Common myeloid progenitor, CD34-positive (primary cell): ENCODE measurements around the gene UMOD.
"Not testable (repeated sequence)": the region's sequence is repeated elsewhere in the genome, so short reads cannot be mapped to it uniquely, and the experiment has no call there.

ENCODE experiments used
- CTCF ChIA-PET: fragments of 350-600 bp; sonication (Branson Sonifier 250); formaldehyde crosslinking; loops from one replicate; lab custom pipeline; 2021; ENCODE audit warnings: antibody characterized with exemption; lab: Charles Lee
- POLR2A ChIA-PET: fragments of 350-600 bp; sonication (Branson Sonifier 250); formaldehyde crosslinking; loops from one replicate; lab custom pipeline; 2021; ENCODE audit warnings: antibody characterized with exemption; lab: Charles Lee
- DNase-seq, 3 donors: peaks; one replicate each; pipeline versions ENCODE4 v3.0.0 to v3.0.0-alpha.2; 2013
- H3K27ac ChIP-seq, 2 experiments: 1 replicate in 1 of 2; 2 replicates in 1 of 2; pipeline ENCODE4 v1.7.0; 2013; ENCODE audit warnings: inconsistent platforms in 2 of 2, low read length in 2 of 2, mild to moderate bottlenecking in 2 of 2, low read depth in 1 of 2, moderate library complexity in 1 of 2; ENCODE audit not compliant: severe bottlenecking in 2 of 2, insufficient read depth in 1 of 2, poor library complexity in 1 of 2
- H3K27me3 ChIP-seq, 5 experiments: replicated peaks in 2 of 5; 1 replicate in 3 of 5; 2 replicates in 2 of 5; pipeline versions ENCODE4 v1.6.1 to v1.7.0; 2013; ENCODE audit warnings: low read length in 4 of 5, mild to moderate bottlenecking in 2 of 5, moderate library complexity in 2 of 5, inconsistent platforms in 1 of 5; ENCODE audit not compliant: insufficient read depth in 5 of 5, control insufficient read depth in 4 of 5
- H3K36me3 ChIP-seq, 4 experiments: 1 replicate in 2 of 4; 2 replicates in 2 of 4; pipeline versions ENCODE4 v1.6.1 to v1.7.0; 2013; ENCODE audit warnings: low read length in 3 of 4, control low read depth in 1 of 4, mild to moderate bottlenecking in 1 of 4; ENCODE audit not compliant: control insufficient read depth in 4 of 4, insufficient read depth in 4 of 4
- H3K4me1 ChIP-seq, 4 experiments: 1 replicate in 3 of 4; 2 replicates in 1 of 4; pipeline versions ENCODE4 v1.6.1 to v1.7.1; 2013; ENCODE audit warnings: low read length in 3 of 4, mild to moderate bottlenecking in 3 of 4, control low read depth in 1 of 4, inconsistent platforms in 1 of 4, moderate library complexity in 1 of 4; ENCODE audit not compliant: control insufficient read depth in 4 of 4, insufficient read depth in 4 of 4; ENCODE audit errors: control extremely low read depth in 1 of 4
- H3K4me3 ChIP-seq, 7 experiments: 1 replicate in 4 of 7; 2 replicates in 3 of 7; pipeline versions ENCODE4 v1.5.1 to v1.7.0; 2013; ENCODE audit warnings: mild to moderate bottlenecking in 7 of 7, low read length in 6 of 7, moderate library complexity in 6 of 7, inconsistent platforms in 2 of 7, low read depth in 2 of 7, control low read depth in 1 of 7; ENCODE audit not compliant: insufficient read depth in 4 of 7, control insufficient read depth in 1 of 7; ENCODE audit errors: extremely low read depth in 1 of 7
- H3K9me3 ChIP-seq, 5 experiments: 1 replicate in 4 of 5; 2 replicates in 1 of 5; pipeline versions ENCODE4 v1.6.1 to v1.7.1; 2013; ENCODE audit warnings: low read length in 4 of 5, mild to moderate bottlenecking in 2 of 5, inconsistent platforms in 1 of 5, low read depth in 1 of 5, moderate library complexity in 1 of 5; ENCODE audit not compliant: control insufficient read depth in 4 of 5, insufficient read depth in 2 of 5; ENCODE audit errors: control extremely low read depth in 1 of 5
- WGBS: methylation state at CpG from one replicate; pipeline ENCODE4 v1.1.5; 2013; ENCODE audit not compliant: insufficient coverage; 5-methylcytosine and 5-hydroxymethylcytosine counted together

UMOD gene

DNA sequence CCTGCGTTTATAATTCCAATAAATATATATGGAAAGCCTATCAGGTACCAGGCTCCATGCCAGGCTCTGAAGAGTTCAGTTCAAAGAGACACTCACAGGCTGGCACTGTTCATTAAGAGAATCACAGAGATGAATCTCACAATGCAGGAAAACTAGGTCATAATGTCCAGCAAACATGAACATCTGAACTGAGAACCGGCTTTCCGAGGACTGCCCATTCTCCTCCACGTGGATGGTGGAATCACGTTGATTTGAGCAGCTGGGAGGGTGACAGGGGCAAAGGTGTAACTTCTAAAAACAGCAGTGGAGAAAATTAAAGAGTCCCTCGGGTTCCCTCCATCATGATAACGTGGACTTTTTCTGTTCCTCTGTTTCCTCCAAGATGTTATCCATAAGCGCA lies 35.4 kb downstream of the UMOD start:
- Histone ChIP-seq H3K27me3 (peaks cover 0 to 15% (median 2%) of the 10 kb centered on the region in 5 experiments), H3K4me1 (no peaks in the 10 kb centered on the region), H3K4me3 (no peak overlapping the region), H3K9me3 (no peaks in the 10 kb centered on the region), H3K27ac (no peak overlapping the region), H3K36me3 (no peaks in the 10 kb centered on the region)
- DNase-seq, result no peak
- CTCF ChIA-PET, result no interaction called here
- WGBS, result 79% methylated on average over 7 of the region's 8 CpGs
- POLR2A ChIA-PET, result no interaction called here

DNA sequence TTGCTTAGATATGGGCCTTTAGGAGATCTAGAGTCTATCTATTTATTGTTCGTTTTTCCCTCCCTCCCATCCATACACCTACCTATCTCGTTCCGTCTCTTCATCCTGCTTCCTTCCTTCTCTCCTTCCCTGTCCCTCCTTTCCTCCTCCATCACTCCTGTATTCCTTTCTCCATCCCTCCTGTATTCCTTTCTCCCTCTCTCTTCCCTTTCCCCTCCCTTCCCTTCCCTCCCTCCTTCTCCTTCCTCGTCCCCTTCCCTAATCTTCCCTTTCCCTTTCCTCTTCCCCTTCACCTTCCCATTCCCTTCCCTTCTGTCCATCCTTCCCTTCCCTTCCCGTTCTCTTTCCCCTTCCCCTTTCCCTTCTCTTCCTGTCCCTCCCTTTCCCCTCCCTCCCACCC lies 35.8 kb downstream of the UMOD start:
- DNase-seq, result no peak
- 93% methylated on average over 4 of the region's 5 CpGs for WGBS
- Histone ChIP-seq H3K36me3 (no peaks in the 10 kb centered on the region), H3K9me3 (no peaks in the 10 kb centered on the region), H3K4me1 (no peaks in the 10 kb centered on the region), H3K27me3 (peaks cover 0 to 15% (median 2%) of the 10 kb centered on the region in 5 experiments), H3K27ac (no peak overlapping the region), H3K4me3 (no peak overlapping the region)
- POLR2A ChIA-PET, result no interaction called here
- CTCF ChIA-PET, result no interaction called here

- H3K4me3 ChIP-seq, result peak overlapping the region in 1 of 7 experiments; percentile 1
- H3K27ac ChIP-seq, result no peak overlapping the region
- ChIA-PET POLR2A (no interaction called here), CTCF (interaction anchor here (0.9 kb wide), 1 partner anchor 408 kb away, joined by 3 read pairs; no protein-coding TSS in a partner anchor)
- H3K9me3 ChIP-seq, result no peaks in the 10 kb centered on the region
- H3K27me3 ChIP-seq, result peaks cover 0 to 15% (median 2%) of the 10 kb centered on the region in 5 experiments
- 100% methylated on average over 1 of the region's 6 CpGs for WGBS
- H3K36me3 ChIP-seq, result no peaks in the 10 kb centered on the region
- no peak for DNase-seq
- no peaks in the 10 kb centered on the region for H3K4me1 ChIP-seq
These were observed 36.8 kb downstream of the UMOD start for GRCh38 chr16:20315764-20316163.

DNA sequence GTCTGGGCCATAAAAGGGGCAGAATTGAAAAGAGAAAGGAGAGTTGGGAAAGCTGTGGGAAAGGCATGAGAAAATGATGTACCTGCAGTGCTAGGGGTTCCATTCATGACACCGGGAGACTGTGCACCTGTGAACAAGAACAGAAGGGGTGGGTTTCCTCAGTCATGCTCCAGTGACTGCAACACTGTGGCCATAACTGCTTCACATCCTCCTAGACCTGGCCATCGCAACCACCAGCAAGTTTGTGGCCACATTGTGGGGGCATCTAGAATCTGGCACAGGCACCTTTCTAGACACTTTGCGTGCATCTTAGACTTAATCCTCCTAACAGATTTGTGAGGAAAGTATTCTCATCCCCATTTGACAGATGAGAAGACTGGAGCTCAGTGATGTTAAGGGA lies 37.9 kb downstream of the UMOD start:
- DNase-seq, result no peak
- 96% methylated on average over 3 of the region's 3 CpGs for WGBS
- POLR2A ChIA-PET, result no interaction called here
- Histone ChIP-seq H3K36me3 (no peaks in the 10 kb centered on the region), H3K27me3 (peaks cover 0 to 15% (median 2%) of the 10 kb centered on the region in 5 experiments), H3K4me3 (no peak overlapping the region), H3K27ac (no peak overlapping the region), H3K4me1 (no peaks in the 10 kb centered on the region), H3K9me3 (no peaks in the 10 kb centered on the region)
- CTCF ChIA-PET, result no interaction called here

DNA sequence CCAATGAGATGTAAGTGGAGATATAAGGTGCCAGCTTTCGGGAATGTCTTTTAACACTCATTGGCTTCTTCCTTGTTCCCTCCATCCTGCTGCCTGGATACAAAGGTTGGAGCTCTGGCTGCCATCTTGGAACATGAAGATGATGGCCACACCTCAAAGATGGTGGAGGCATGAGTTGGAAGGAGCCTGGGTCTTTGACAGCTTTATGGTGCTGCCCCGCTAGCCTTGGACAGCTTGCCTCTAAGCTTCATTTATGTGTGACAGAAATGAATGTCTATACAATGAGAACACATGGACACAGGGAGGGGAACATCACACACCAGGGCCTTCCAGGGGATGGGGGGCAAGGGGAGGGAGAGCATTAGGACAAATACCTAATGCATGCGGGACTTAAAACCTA lies 38.8 kb downstream of the UMOD start:
- ChIA-PET CTCF (interaction anchor here (2.6 kb wide), 1 partner anchor 14 kb away, joined by 9 read pairs; no protein-coding TSS in a partner anchor), POLR2A (no interaction called here)
- DNase-seq, result no peak
- Histone ChIP-seq H3K36me3 (no peaks in the 10 kb centered on the region), H3K9me3 (no peaks in the 10 kb centered on the region), H3K27ac (no peak overlapping the region), H3K27me3 (peaks cover 0 to 13% (median 2%) of the 10 kb centered on the region in 5 experiments), H3K4me1 (no peaks in the 10 kb centered on the region), H3K4me3 (no peak overlapping the region)
- WGBS, result 100% methylated on average over 1 of the region's 3 CpGs

DNA sequence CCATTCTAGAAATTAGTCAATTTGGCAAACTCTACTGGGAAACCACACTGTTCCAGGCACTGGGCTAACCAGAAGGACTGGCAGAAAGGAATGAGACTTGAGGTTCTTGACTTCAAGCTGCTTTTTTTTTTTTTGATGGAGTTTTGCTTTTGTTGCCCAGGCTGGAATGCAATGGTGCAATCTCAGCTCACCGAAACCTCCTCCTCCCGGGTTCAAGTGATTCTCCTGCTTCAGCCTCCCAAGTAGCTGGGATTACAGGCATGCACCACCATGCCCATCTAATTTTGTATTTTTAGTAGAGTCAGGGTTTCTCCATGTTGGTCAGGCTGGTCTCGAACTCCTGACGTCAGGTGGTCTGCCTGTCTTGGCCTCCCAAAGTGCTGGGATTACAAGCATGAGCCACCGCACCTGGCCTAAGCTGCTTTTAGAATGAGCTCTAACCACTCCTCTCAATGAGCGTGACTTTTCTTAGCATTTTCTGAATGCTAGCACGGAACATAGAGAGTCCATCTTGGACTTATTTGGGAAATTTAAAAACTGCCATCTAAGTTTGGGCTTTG lies 39.9 kb downstream of the UMOD start:
- not testable (repeated sequence) for H3K4me3 ChIP-seq
- WGBS, result 97% methylated on average over 6 of the region's 7 CpGs

GRCh38 chr16:20311548-20311947 lies 41.0 kb downstream of the UMOD start:
- no peaks in the 10 kb centered on the region for H3K4me1 ChIP-seq
- WGBS, result 100% methylated on average over 1 of the region's 2 CpGs
- no peaks in the 10 kb centered on the region for H3K9me3 ChIP-seq
- no peak for DNase-seq
- H3K27ac ChIP-seq, result no peak overlapping the region
- H3K4me3 ChIP-seq, result no peak overlapping the region
- no peaks in the 10 kb centered on the region for H3K36me3 ChIP-seq
- ChIA-PET CTCF (interaction anchor here (2.6 kb wide), 1 partner anchor 11 kb away, joined by 9 read pairs; no protein-coding TSS in a partner anchor), POLR2A (no interaction called here)
- peaks cover 0 to 6% (median 0%) of the 10 kb centered on the region in 5 experiments for H3K27me3 ChIP-seq

More for the DNA sequence above, 39.9 kb downstream of the UMOD start:
- H3K27me3 ChIP-seq, POLR2A ChIA-PET, H3K4me1 ChIP-seq, H3K27ac ChIP-seq, DNase-seq, H3K36me3 ChIP-seq, H3K9me3 ChIP-seq: not testable (repeated sequence)
- CTCF ChIA-PET, result interaction anchor here (2.6 kb wide), 1 partner anchor 13 kb away, joined by 9 read pairs; no protein-coding TSS in a partner anchor
